NT2/D1 (cell line): ENCODE results near the gene ARHGEF16.

Source experiments
- SUZ12 ChIP-seq: IDR thresholded peaks from 2 replicates; pipeline ENCODE4 v1.6.1; 2011; ENCODE audit not compliant: insufficient read length, insufficient read depth; ENCODE audit errors: extremely low read depth
- YY1 ChIP-seq: IDR thresholded peaks from 2 replicates; pipeline ENCODE4 v1.6.1; 2011; ENCODE audit not compliant: insufficient read length, insufficient read depth
- ZNF274 ChIP-seq: IDR thresholded peaks from 2 replicates; pipeline ENCODE4 v1.6.1; 2011; ENCODE audit warnings: mild to moderate bottlenecking, low read depth, low read length

DNA sequence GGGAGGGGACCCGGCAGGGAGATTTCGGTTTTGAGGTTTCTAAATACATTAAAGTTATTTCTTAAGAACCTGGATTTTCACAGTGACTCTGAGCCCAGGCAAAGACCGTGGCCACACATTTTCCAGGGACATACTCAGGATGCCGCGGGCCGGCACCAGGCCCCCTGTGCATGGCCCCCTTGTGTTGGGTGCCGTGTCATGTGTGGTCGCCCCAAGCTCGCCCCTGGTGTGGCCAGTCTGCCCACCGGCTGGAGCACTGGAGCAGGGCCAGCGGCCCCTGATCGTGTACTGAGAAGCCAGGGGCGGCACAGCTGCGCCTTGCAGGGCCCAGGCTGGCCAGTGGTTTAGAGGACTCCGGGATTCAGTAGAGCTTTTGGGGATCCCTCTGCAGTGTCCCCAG is 26.6 kb downstream of the ARHGEF16 start:
- TF ChIP-seq ZNF274 (no peak), YY1 (no peak), SUZ12 (no peak)
